ENCODE measurements around the gene TASOR2. TPM values are rescaled to one million over a fixed set of nuclear protein-coding genes. Genes with fewer than 3 reads are reported as not detected.

Gene TASOR2
- total and polyA plus RNA-seq, 4 donors: 12.3 to 108 (median 29.1) TPM

DNA sequence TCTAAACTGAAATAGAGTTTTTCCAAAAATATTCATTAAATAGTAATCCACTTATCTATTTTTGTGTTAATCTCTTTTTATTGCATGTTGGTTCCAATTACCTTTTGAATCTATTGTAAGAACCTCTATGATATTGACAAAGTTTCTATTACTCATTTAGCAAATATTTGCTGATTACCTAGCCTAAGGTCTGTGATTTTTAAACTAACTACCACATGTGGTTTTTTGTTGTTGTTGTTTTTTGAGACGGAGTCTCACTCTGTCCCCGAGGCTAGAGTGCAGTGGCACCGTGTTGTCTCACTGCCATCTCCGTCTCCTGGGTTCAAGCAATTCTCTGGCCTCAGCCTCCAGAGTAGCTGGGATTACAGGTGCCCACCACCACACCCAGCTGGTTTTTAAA lies 16.2 kb upstream of the TASOR2 start:
- no peak overlapping the region for H3K4me3 ChIP-seq
- ATAC-seq (ENCODE audit: insufficient read depth, low FRiP score): no peak

DNA sequence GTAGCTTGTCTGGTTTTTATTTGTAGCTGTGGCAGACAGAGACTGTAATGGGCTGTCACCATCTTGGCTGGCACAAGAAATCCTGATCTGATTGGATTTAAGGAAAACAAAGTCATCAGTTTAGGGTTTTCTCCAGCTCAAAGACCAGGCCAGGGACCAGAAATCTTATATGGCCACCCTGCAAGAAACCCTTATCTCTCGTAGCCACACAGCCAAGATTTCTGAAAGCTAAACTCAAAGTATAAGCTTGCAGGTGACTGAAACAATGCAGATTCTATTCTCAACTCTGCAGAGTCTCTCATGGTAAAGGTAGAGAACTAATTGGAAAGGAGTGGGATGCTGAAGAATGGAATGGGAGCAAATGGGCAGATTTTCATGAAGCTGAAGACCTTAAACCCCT lies 15.0 kb upstream of the TASOR2 start:
- H3K36me3 ChIP-seq (ENCODE audit: control insufficient read depth in 4 of 4, insufficient read depth in 4 of 4, low read length in 4 of 4): no peaks in the 10 kb centered on the region
- peaks cover 0 to 3% (median 0%) of the 10 kb centered on the region in 3 donors for H3K27me3 ChIP-seq (ENCODE audit: control insufficient read depth in 3 of 3, insufficient read depth in 3 of 3, low read length in 2 of 3)
- peaks cover 0 to 9% (median 5%) of the 10 kb centered on the region in 5 donors for H3K4me1 ChIP-seq (ENCODE audit: control insufficient read depth in 5 of 5, insufficient read depth in 5 of 5, low read length in 5 of 5)
- H3K9me3 ChIP-seq (ENCODE audit: control insufficient read depth in 4 of 4, insufficient read depth in 3 of 4, low read length in 3 of 4): peaks cover 0 to 2% (median 0%) of the 10 kb centered on the region in 4 donors
- H3K27ac ChIP-seq (ENCODE audit: low read depth in 1 of 2, low read length in 1 of 2): no peak overlapping the region
- no peak overlapping the region for H3K4me3 ChIP-seq
- H3K9ac ChIP-seq (ENCODE audit: insufficient read depth in 1 of 2, low read length in 2 of 2): no peak overlapping the region
- 97 to 100% methylated on average over 1 of the region's 1 CpG for WGBS, 2 donors
- TF ChIP-seq CTCF (IDR thresholded peaks at IDR 0.05; ENCODE audit: control extremely low read depth, extremely low read depth): no peak
- ATAC-seq (ENCODE audit: insufficient read depth, low FRiP score): no peak
- no peak for DNase-seq

More for the DNA sequence above, 16.2 kb upstream of the TASOR2 start:
- no peak for TF ChIP-seq CTCF (IDR thresholded peaks at IDR 0.05; ENCODE audit: control extremely low read depth, extremely low read depth)
- H3K27me3 ChIP-seq (ENCODE audit: control insufficient read depth in 3 of 3, insufficient read depth in 3 of 3, low read length in 2 of 3): peaks cover 0 to 3% (median 0%) of the 10 kb centered on the region in 3 donors
- no peak for DNase-seq
- no peaks in the 10 kb centered on the region for H3K9me3 ChIP-seq (ENCODE audit: control insufficient read depth in 4 of 4, insufficient read depth in 3 of 4, low read length in 3 of 4)
- H3K4me1 ChIP-seq (ENCODE audit: control insufficient read depth in 5 of 5, insufficient read depth in 5 of 5, low read length in 5 of 5): peaks cover 0 to 9% (median 7%) of the 10 kb centered on the region in 5 donors
- H3K36me3 ChIP-seq (ENCODE audit: control insufficient read depth in 4 of 4, insufficient read depth in 4 of 4, low read length in 4 of 4): no peaks in the 10 kb centered on the region
- H3K9ac ChIP-seq (ENCODE audit: insufficient read depth in 1 of 2, low read length in 2 of 2): no peak overlapping the region
- WGBS, 2 donors: 83 to 95% methylated on average over 4 of the region's 4 CpGs
- no peak overlapping the region for H3K27ac ChIP-seq (ENCODE audit: low read depth in 1 of 2, low read length in 1 of 2)

GRCh38 chr10:5670662-5671375 lies 13.8 kb upstream of the TASOR2 start:
- DNase-seq: no peak
- Histone ChIP-seq H3K27me3 (ENCODE audit: control insufficient read depth in 3 of 3, insufficient read depth in 3 of 3, low read length in 2 of 3) (peaks cover 0 to 3% (median 0%) of the 10 kb centered on the region in 3 donors), H3K9me3 (ENCODE audit: control insufficient read depth in 4 of 4, insufficient read depth in 3 of 4, low read length in 3 of 4) (peaks cover 0 to 2% (median 0%) of the 10 kb centered on the region in 4 donors), H3K9ac (ENCODE audit: insufficient read depth in 1 of 2, low read length in 2 of 2) (no peak overlapping the region), H3K36me3 (ENCODE audit: control insufficient read depth in 4 of 4, insufficient read depth in 4 of 4, low read length in 4 of 4) (no peaks in the 10 kb centered on the region), H3K4me3 (no peak overlapping the region), H3K27ac (ENCODE audit: low read depth in 1 of 2, low read length in 1 of 2) (no peak overlapping the region), H3K4me1 (ENCODE audit: control insufficient read depth in 5 of 5, insufficient read depth in 5 of 5, low read length in 5 of 5) (peaks cover 0 to 5% (median 4%) of the 10 kb centered on the region in 5 donors)
- WGBS, 2 donors: 71 to 92% methylated on average over 8 of the region's 8 CpGs
- no peak for TF ChIP-seq CTCF (IDR thresholded peaks at IDR 0.05; ENCODE audit: control extremely low read depth, extremely low read depth)
- ATAC-seq (ENCODE audit: insufficient read depth, low FRiP score): no peak
